T-helper 22 cell (primary cell): ENCODE measurements around the gene ANKRD13B.

Experiments used
- DNase-seq: peaks from one replicate; pipeline ENCODE4 v3.0.0-alpha.2; 2020; ENCODE audit warnings: low read depth

ANKRD13B gene

DNA sequence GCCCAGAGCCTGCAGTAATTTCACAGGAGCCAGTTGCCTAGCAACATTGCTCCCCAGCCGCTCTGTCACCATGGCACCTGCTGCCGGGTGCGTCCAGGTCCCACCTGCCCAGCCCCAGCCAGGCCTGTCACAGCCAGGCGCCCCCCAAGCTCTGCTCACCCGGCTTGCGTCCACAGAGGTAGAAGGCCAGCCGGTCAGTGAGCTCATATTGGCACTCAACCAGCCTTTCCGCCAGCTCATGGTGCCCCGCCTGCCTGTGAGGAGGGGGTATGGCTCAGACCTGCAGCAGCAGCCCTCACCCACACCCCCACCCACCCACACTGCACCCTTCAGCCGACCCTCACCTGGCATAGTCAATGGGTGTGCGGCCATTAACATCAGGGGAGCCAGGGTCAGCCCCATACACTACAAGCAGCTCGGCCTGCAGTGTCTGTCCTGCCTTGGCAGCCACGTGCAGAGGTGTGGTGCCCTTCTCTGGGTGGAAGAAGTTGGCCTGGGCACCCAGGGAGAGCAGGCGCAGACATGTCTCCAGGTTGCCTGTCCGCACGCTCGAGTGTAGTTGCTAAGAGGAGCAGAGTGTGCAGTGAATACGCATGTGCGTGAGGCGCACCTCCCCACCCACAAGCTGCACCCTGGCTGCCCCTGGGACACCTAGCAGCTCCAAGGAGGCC, 11.2 kb upstream of the ANKRD13B start:
- no peak for DNase-seq

DNA sequence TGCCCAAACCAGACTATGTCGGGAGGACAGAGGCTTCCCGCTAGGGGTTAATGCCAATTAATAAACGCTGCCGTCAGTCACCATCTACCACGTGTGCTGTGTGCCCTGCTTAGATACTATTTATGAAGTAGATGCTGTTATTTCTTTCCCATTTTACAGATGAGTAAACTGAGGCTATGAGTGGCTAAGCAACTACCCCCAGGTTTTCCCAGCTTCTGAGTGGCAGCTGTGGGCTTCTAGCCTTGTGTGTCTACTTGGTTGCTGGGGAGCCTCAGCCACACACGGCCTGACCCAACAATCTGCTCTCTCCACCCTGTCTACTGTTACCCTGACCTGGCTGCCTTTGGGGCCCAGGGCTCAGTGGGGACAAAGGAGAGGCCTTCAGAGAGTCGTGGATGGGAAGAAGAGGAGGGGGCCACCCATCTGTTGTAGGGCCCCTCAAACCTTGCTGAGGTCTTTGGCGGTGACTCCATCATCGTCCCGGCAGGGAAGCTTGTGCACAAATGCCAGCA, 10.6 kb upstream of the ANKRD13B start:
- DNase-seq = no peak

DNA sequence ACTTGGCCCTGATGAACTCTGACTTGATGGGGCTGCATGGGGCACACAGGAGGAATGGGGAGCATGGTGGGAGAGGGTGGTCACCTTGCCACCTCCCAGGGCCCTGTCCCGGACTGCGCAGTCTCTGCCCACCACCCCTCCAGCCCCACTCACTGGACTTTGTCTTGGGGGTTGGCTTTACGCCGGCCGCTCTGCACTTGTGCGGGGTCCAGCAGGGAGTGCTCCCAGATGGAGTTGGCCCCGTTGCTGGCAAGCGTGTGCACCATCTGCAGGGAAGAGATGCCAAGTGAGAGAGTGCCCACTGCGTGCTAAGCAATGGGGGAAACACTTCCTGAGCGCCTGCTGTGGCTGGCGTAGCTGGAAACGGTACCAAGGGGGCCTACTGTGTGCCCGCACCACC, 10.2 kb upstream of the ANKRD13B start:
- DNase-seq = no peak

DNA sequence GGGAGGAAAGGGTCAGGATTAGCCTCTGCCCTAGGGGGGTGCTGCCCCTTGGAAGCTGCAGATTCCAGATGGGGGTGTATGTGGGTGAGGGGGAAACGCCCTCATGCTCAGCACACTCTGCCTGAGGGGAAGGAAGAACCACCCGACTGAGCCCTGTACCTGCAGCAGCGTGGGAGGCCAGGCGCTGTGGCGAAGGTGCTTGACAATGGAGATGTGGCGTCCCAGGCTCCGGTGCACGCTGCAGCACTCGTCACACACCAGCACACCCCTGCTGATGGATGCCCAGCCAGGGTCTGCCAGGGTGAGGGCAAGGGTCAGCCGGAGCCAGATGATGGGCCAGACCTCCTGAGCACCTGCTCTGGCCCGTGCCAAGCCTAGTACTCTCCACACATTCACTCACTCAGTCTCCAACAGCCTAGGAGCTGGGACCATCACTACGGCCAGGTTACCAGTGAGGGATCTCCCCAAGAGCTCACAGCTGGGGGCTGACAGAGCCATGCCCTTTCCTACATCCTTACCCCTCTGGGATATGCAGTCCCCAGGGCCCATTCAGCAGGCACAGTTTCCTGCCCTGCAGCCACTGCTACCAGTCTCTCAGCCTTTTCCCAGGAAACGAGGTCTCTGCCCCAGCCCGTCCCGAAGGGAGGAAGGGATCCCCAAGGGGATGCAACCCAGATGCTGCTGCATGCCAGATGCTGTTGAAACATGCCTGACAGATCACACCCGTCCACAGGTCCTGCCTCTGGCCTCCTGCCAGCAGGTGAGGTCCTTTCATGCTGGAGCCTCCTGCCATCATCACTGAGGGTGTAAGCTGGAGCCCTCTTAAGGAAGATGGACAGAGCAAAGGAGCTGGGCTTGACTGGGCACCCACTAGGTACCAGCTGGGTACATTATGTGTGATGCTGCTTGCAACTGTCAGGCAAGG, 9.3 kb upstream of the ANKRD13B start:
- no peak for DNase-seq

DNA sequence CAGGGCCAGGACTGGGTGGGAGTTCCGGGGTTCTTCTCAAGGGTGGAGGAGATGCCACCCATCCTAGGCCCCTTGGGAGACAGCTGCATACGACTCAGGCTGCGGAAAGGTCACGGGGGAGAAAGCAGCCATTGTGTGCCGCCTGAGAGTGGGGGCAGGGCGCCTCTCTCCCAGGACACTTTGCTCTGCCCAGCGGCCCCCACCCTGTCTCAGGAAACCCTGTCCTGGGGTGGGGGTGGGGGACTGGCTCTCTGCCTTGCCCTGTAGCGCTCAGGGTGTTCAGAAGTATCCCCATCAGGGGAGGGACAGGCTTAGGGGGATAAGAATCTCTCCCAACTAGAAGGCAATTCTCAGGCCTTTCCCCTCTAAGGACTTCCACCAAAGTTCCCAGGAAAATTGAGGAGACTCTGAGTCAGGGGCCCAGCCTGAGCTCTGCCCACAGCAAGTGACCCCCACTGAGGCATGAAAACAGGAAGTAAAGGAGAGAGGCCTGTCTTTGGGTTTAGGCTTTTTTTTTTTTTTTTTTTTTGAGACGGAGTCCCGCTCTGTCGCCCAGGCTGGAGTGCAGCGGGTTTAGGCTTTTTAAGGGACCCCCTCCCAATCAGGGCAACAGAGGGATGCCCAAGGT, 8.4 kb upstream of the ANKRD13B start:
- DNase-seq = no peak

DNA sequence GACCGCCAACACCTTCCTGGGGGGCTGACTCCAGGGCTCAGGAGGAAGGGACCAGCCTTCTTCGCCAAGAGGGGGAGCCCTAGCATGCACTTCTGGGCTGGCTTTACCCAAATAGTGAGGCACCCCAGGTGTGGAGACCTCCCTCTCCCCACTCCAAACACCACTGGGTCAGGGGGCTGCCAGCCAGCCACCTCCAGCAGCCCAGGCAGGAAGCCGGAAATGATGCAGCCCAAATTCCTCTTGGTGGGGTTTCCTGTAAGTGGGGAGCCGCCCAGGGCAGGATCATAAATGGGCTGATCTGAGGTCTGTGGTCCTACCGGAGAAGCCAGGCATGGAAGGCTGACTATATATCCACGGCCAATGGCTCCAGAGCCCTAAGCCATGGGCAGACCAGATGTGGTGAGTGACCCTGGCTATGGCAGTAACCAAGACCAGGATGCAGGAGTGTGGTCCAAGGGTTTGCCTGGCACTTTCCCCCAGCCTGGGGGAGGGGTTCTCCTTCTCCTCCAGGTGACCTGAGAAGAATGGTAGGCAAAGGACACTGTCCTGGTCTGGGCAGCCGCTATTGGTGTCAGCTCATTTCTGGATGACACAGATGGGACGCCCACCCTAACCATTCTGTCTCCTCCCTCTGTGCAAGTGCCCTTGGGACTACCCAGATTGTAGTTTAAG, 7.7 kb upstream of the ANKRD13B start:
- DNase-seq = no peak

DNA sequence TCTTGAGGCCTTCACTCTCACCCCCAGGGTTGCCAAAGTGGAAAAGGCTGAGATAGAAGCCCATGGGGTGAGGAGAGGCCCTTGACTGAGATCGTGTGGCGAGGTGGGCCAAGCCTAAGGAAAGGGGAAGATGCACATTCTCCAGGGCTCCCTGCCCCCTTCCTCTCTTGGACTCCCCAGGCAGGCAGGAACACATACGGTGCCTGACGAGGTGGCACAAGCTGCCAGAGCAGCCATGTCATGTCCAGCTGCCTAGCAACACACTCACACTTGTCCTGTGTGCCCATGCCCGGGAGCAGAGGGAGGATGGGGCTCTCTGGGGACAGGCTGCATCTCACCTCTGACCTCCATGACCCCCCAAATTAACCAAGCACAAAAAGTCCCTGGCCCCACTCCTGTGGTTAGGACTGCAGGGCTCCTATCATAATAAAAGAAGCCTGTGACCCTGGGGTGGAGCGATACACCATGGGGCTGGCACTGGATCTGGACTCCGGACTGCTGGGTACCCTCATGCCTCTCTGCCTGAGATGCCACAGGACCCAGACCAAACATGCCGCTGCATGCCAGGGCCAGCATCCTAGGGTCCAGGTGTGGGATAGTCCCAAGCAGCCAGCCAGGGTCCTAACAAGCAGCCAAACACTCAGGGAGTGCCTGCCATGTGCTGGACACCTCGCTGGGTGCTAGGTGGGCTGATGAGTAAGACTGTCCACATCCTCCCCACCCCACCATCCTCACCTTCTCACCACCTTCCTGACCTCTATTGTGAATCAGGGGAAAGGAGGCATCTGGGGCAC, 6.1 kb upstream of the ANKRD13B start:
- no peak for DNase-seq

DNA sequence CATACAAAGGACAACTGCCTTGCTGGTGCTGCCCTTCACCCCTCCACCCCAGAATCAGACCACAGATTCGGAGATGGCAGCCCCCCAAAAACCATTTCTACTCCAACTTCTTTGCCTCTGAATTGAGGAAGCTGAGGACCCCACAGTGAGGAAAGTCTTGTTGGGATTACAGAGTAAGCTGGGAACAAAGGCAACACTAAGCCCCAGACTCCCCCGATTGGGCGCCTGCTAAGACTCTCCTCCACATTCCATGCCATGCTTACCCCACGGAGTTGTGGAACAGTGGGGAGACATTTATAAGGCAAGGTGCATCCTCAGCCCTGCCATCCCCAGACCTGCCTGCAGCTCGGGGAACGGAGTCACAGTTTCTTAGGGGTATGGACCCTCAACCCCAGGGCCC, 5.3 kb upstream of the ANKRD13B start:
- no peak for DNase-seq

DNA sequence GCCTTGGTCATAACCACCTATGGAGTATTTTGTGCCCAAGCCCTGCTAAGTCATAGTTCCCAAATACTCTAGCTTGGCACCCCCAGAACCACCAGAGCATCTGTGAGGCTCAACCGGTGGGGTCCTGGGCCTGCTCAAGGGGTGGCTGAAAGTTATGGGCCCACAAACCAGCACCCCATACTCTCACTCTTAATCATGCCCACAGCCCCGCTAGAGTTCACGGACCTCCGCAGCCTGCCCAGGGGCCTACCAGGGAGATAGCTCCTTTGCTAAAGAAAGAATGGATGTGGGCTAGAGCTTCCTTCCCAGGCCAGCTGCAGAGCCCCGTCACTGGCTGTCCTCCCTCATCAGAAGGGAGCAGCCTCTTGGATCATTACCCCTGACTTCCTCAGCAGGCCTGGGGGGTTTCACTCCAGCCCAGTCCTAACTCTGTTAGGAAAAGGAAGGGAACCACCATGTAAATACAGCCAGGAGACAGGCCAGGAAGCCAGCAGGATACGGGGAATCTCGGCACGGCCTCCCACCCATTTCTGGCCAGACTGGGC, 4.8 kb upstream of the ANKRD13B start:
- no peak for DNase-seq

DNA sequence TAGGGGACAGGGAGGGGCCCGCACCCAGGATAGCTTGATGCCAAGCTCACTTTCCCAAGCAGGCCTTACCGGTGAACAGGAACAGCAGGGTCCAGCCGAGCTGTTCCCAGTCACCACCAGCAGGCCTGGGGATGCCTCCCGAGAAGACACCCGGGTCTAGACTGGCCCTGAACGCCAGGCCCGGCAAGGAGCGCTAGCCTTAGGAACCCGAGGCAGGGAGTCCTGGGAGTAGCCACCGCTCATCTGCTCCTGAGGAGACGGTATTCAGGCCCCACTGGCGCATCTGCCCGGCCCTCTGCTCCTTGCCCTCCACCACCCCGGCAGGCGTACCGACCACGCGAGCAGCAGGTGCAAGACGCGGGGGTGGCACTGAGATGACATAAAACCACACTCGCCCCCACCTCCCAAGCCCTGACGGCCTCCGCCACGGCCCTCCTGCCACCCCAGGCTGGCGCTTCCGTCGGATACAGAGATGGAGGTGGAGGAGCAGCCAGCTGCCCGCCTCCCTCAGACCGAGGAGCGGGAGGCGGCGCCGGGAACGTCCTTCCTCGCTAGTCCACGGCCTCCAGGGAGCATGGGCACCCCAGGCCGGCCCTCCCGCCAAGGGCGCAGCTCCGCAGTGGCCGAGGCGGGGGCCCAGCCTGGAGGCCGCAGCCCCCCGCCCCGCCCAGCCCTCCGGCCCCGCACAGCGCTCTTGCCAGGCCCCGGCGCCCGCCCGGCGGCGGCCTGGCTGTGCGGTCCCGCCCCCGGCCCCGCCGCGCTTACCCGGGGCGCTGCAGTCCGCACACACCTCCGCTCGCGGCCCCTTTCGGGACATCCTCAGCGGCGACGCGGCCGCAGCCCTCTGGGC, 4.1 kb upstream of the ANKRD13B start:
- no peak for DNase-seq

DNA sequence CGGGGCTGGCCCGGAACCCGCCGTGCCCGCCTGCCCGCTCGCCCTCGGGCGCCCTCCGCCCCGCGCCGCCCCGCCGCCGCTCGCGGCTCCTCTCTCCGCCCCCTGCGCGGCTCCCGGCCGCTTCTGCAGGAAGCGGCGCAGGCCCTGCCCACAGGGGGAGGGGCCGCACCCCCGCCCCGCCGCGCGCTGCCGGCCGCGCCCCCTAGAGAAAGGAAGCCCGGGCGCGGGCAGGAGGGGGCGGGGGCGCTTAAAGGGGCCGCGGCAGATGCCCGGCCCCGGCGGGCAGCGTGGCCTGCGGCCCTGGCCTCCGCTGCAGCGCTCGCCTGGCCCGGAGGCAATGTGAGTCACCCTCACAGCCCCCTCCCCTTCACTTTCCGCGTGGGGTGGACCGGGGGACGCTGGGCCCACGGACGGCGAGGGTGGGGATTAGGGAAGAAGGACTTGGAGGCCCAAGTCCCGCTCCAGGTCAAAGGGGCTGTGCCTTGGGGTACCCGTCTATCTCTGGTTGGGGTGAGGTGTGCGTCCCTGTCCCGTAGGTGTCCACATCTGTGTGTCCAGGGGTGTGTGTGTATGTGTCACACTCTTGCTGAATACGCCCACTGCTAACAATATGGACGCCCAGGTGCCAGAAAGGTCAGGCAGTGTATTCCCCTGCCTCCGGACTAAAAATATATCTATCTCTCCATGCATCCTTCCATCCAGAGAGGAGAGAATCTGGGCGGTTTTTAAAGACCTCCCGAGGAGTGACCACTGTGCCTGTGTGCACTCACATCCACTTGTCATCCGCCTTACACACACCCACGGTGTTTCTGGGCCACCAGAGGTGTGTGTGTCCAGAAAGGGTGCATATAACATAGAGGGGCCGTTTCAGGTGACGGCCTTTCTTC, 3.2 kb upstream of the ANKRD13B start, which contains the start of gene GIT1:
Gene GIT1, minus strand, starts transcription at position 125 of the 887 bp plus-strand sequence. CDS start 270 bp downstream, outside the sequence.
- DNase-seq = peak; percentile 77

DNA sequence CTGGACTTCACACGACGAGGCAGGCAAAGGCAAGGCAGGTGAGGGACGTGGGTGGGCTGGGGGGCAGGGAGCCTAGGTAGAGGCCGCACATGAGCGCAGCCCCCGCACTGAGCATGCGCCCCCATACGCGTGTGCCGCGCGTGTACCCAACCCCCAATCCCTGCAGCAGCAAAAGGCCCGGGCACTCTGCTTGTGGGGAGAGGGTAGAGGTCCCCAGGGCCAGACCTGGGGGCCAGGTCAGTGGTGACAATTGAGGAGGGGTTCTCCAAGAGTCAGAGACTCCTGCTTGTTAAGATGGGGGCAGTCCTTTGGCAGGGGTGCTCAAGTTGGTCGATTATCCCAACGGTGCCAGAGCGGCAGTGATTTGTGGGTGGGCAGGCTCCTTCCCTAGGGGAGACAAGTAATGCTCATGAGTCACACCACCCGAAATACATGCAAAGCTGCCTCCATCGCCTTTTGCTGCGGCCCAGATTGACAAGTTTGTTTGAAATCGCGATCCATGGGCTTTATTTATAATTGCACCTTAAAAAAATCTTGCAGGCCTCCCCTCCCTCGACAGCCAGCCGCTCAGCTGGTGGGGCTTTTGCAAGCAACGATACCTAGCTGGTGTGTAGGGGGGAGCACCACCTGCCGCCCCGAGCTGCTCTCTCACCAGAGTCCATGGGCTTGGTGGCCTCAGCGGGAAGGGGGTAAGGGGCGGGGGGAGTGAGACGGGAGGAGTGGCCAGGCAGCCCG, 2.4 kb upstream of the ANKRD13B start:
- DNase-seq = no peak

DNA sequence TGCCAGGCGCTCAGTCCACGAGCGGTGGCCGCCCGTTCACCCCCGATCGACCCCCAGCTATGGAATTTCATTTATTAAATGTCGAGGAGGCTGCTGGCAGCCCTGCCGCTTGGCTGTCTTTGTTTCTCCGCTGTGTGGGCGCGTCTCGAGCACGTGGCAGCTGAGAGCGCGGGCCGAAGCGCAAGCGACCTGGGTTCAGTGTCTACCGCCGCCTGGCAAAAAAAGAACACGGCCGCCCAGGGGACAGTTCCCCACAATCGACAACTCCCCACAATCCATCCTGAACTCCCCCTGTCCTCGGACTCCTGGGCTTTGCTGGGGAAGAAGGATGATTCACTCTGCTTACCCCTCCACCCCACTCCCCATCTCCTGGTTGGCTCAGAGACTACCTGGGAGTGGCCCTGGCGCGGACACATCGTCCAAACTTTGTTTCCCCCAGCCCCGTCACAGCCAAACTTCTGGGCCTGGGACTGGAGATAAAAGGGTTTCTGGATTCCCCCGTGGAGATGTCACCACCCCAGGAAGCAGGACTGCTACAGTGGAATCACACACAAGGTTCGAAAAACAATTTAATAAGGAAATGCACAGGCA, 1.7 kb upstream of the ANKRD13B start:
- no peak for DNase-seq

DNA sequence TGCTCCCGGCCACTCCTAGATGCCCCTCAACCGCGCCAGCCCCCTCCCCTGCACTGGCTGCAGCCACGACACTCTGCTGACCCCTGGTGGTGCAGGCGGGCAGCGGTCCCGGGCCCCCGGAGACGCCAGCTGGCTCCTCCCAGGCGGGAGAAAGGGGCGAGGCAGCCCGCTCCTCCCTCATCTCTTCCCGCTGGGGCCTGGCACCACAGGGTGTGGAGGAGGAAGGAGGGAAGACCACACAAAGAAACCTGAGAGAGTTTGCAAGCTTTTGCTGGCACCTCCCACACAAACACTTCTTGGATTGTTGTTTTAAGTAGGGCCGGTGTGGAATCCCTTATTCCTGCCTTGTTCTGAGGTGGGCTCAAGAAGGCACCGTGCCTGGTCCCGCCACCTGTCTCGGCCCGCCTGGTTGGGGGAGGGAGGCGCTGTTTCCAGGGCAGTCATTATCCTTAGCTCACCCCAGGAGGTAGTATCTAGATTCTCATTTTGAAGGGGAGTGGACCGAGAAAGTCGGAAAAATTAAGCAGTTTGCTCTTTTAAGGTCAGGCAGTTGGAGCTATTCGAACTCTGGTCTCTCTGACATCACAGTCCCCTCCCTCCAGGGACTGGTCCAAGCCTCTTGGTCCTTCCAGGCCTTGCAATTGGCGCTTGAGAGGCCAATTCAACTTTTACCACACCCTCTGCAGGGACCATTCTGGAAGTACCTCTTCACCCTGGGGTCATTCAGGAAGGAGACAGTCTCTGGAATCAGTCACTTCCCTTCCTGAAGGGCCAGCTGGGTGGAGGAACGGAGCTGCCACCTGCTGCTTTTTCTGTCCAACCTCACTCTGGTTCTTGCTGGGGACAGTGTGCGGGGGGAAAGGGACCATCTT, 959 bp upstream of the ANKRD13B start:
- peak; percentile 58 for DNase-seq

DNA sequence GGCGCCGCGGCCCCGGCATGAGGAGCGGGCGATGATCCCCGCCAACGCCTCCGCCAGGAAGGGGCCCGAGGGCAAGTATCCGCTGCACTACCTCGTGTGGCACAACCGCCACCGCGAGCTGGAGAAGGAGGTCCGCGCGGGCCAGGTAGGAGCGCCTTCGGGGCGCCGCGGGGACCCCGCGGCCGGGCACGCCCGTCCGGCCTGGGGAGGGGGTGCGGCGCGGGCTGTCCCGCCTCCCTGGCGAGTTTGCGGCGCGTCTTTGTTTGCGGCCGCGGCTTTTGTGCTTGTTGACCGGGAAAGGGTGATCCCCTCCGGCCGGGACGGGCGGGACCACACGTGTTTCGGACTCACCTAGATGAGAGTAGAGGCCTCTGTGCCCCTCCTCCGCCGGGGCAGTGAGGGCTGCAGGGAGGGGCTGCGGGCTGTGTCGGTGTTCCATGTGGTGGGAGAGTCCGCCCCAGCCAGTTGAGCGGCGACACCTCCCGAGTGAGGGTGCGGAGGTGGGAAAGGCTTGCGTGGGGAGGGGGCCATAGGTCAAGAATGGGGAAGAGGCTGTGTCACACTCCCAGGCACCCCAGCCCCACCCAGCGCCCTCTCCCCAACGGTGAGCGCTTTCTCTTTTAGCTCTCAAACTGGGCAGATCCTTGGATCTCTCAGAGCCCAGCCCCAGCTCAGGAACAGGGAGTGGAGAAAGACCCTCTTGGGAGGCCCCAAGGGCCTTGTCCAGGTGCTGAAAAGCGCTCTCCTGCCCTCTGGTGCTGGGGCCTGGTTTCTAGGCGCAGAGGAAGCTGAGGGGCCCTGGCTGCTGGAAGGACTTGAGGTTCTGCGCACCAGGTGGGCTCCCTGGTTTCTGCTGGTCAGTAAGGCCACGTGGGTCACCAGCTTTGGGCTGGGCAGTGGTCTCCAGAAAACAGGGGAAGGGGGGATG, 923 bp downstream of the ANKRD13B start:
- no peak for DNase-seq
